GM12878 (cell line): ENCODE results near the gene TMEM121B. TPM values are rescaled to one million over a fixed set of nuclear protein-coding genes. Genes with fewer than 3 reads are reported as not detected.

Experiments
- BACH1 ChIP-seq: fragments of 450-650 bp; IDR thresholded peaks from 2 replicates; pipeline ENCODE4 v1.6.1; 2017; ENCODE audit warnings: mild to moderate bottlenecking, borderline replicate concordance
- BCL3 ChIP-seq: IDR thresholded peaks from 2 replicates; pipeline ENCODE4 v1.6.1; 2011; ENCODE audit warnings: borderline replicate concordance, low read depth, mild to moderate bottlenecking, moderate library complexity, low read length; ENCODE audit not compliant: insufficient read depth, poor library complexity, severe bottlenecking
- BRCA1 ChIP-seq: IDR thresholded peaks from 2 replicates; pipeline ENCODE4 v1.6.1; 2011; ENCODE audit warnings: low read depth, low read length, improper control_type of control experiment
- CHD4 ChIP-seq: fragments of 200-600 bp; sonication (generic); IDR thresholded peaks from 2 replicates; pipeline ENCODE4 v1.6.1; 2016; ENCODE audit warnings: mild to moderate bottlenecking
- DPF2 ChIP-seq: fragments of 450-650 bp; IDR thresholded peaks from 2 replicates; pipeline ENCODE4 v1.6.1; 2017; ENCODE audit warnings: mild to moderate bottlenecking
- E4F1 ChIP-seq: fragments of 450-650 bp; IDR thresholded peaks from 2 replicates; pipeline ENCODE4 v1.6.1; 2018; ENCODE audit warnings: borderline replicate concordance, mild to moderate bottlenecking; ENCODE audit not compliant: partially characterized antibody
- EGR1 ChIP-seq, 2 experiments: IDR thresholded peaks; 1 replicate in 1 of 2; 2 replicates in 1 of 2; pipeline ENCODE4 v1.6.1; 2011 to 2012; ENCODE audit warnings: low read depth in 2 of 2, low read length in 2 of 2, borderline replicate concordance in 1 of 2, mild to moderate bottlenecking in 1 of 2, moderate library complexity in 1 of 2
- ETV6 ChIP-seq, 2 experiments: fragments of 450-650 bp in 1 of 2; IDR thresholded peaks in 1 of 2; conservative IDR thresholded peaks in 1 of 2; 2 replicates each; pipeline ENCODE4 v1.6.1; 2014; ENCODE audit warnings: antibody characterized with exemption in 1 of 2, borderline replicate concordance in 1 of 2, low read depth in 1 of 2, mild to moderate bottlenecking in 1 of 2, moderate library complexity in 1 of 2
- EZH2 ChIP-seq: IDR thresholded peaks from 2 replicates; pipeline ENCODE4 v1.6.1; 2012; ENCODE audit warnings: low read depth, mild to moderate bottlenecking, control low read depth, inconsistent platforms, low read length, borderline replicate concordance; ENCODE audit not compliant: control insufficient read depth
- FOXM1 ChIP-seq: IDR thresholded peaks from 2 replicates; pipeline ENCODE4 v1.6.1; 2012; ENCODE audit warnings: low read depth, mild to moderate bottlenecking, inconsistent platforms, low read length, moderate library complexity
- GATAD2B ChIP-seq: fragments of 450-650 bp; conservative IDR thresholded peaks from 2 replicates; pipeline ENCODE4 v1.6.1; 2017; ENCODE audit warnings: low read depth, mild to moderate bottlenecking, moderate library complexity
- IKZF1 ChIP-seq: fragments of 450-650 bp; conservative IDR thresholded peaks from 2 replicates; pipeline ENCODE4 v1.6.1; 2017; ENCODE audit warnings: antibody characterized with exemption, mild to moderate bottlenecking
- LARP7 ChIP-seq: fragments of 450-650 bp; IDR thresholded peaks from 2 replicates; pipeline ENCODE4 v1.6.1; 2017; ENCODE audit warnings: mild to moderate bottlenecking
- NFXL1 ChIP-seq: fragments of 450-650 bp; IDR thresholded peaks from 2 replicates; pipeline ENCODE4 v1.6.1; 2017; ENCODE audit warnings: antibody characterized with exemption, mild to moderate bottlenecking, borderline replicate concordance
- NFYB ChIP-seq: IDR thresholded peaks from 2 replicates; pipeline ENCODE4 v1.6.1; 2011; ENCODE audit warnings: low read depth, mild to moderate bottlenecking, low read length, improper control_type of control experiment, moderate library complexity; ENCODE audit not compliant: insufficient read depth
- SIN3A ChIP-seq: IDR thresholded peaks from 2 replicates; pipeline ENCODE4 v1.6.1; 2012; ENCODE audit warnings: low read depth, low read length, improper control_type of control experiment
- SIX5 ChIP-seq: IDR thresholded peaks from 2 replicates; pipeline ENCODE4 v1.6.1; 2011; ENCODE audit warnings: mild to moderate bottlenecking, low read depth, low read length, moderate library complexity; ENCODE audit not compliant: severe bottlenecking
- SMARCA5 ChIP-seq: fragments of 450-650 bp; IDR thresholded peaks from 2 replicates; pipeline ENCODE4 v1.6.1; 2017; ENCODE audit warnings: mild to moderate bottlenecking
- USF1 ChIP-seq: IDR thresholded peaks from 2 replicates; pipeline ENCODE4 v1.6.1; 2011; ENCODE audit warnings: borderline replicate concordance, low read depth, mild to moderate bottlenecking, moderate library complexity, mixed read lengths, low read length; ENCODE audit not compliant: insufficient read depth; ENCODE audit errors: extremely low read length
- YY1 ChIP-seq: IDR thresholded peaks from 2 replicates; pipeline ENCODE4 v1.6.1; 2011; ENCODE audit warnings: low read depth, mild to moderate bottlenecking, low read length
- polyA plus RNA-seq, 11 experiments: library from polyadenylated mRNA; depleted of rRNA in 4 of 11; unstranded in 6 of 11; stranded (reverse) in 5 of 11; fragments of >200 nt; fragmentation: Nextera tagmentation in 4 of 11; fragmentation: Illumina TruSeq in 1 of 11; extraction: Ambion mirVana in 4 of 11; extraction: Trizol in 1 of 11; gene quantifications; 1 replicate in 1 of 11; 2 replicates in 10 of 11; pipeline versions ENCODE4 v1.2.1 to v1.2.3, GENCODE V29; 2011 to 2016; ENCODE audit warnings: inconsistent platforms in 2 of 11, missing spikeins in 2 of 11, low read depth in 1 of 11
- total RNA-seq, 4 experiments: library from RNA; depleted of rRNA in 3 of 4; stranded (reverse); fragments of >200 nt in 3 of 4; fragmentation: Illumina TruSeq in 1 of 4; extraction: Trizol in 1 of 4; gene quantifications; 2 replicates each; pipeline versions ENCODE4 v1.2.1 to v1.2.3, GENCODE V29; 2013 to 2021

Gene TMEM121B
- total and polyA plus RNA-seq, 10 of the 15 experiments (the other 5 are each of a cell fraction or from before 2014, with no cell fraction given): 0.02 to 0.10 (median 0.06) TPM; not detected in 5

DNA sequence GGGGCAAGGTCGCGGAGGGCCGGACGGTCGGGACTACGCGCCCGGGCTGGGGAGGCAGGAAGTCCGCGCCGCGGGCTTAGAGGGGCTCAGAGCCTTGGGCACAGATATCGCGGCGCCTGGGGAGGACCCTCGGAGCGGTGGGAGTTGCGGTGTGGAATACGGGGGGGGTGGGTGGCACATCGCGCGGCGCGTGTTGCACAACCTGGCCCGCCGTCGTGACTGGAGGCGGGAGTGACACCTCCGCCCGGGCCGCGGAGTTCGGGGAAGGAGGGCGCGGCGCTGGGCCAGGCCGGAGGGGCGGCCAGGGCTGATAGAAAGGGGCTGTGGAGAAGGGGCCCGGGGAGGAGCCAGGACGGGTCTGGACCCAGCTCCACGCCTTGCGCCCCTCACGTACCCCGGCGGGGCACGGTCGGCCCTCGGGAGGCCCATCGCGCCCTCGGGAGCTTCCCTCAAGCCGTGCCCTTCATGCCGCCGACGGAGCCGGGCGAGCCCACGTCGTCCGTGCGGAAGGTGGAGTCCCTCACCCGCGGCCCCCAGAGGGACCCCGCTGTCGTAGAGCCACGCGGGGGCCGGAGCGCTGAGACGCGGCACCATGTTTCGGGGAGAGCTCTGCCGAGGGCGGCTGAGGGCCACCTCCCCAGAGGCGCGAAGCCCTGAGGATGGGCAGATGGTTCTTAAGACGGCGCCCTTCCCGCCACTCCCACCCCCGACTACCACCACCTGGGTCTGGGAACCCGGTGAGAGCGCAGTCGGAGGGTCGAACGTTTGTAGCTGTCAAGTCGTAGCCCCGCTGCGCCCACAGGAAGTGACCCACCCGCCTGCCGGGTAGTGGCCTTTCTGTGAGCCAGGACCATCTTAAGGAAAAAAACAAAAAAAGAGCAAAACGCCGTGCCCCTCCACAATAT lies 35.6 kb downstream of the TMEM121B start (continued):
- TF ChIP-seq FOXM1 (no peak), BCL3 (no peak), EZH2 (no peak), CHD4 (no peak), BACH1 (0 out of 2 replicates have a peak, but pooled peaks have one; percentile 12), EGR1 (IDR thresholded peaks at IDR 0.05; ENCODE audit: borderline replicate concordance in 1 of 2, low read depth in 2 of 2, low read length in 2 of 2) (no peak), YY1 (no peak), GATAD2B (peak; percentile 15; the same call in 1 of the 2 replicates), E4F1 (no peak), SMARCA5 (0 out of 2 replicates have a peak, but pooled peaks have one; percentile 2), BRCA1 (no peak), SIN3A (no peak), NFYB (no peak), SIX5 (no peak), DPF2 (no peak), USF1 (no peak), LARP7 (peak; percentile 16; the same call in 1 of the 2 replicates), ETV6 (conservative IDR thresholded peaks at IDR 0.05 in 1 of 2, IDR thresholded peaks at IDR 0.05 in 1 of 2; ENCODE audit: borderline replicate concordance in 1 of 2, low read depth in 1 of 2) (no peak), IKZF1 (peak; percentile 54), NFXL1 (no peak)
